Karpas-422 (cell line): ENCODE data around the gene DIDO1. TPM values are rescaled to one million over a fixed set of nuclear protein-coding genes. Genes with fewer than 3 reads are reported as not detected.

Experiments
- DNase-seq: peaks from one replicate; pipeline ENCODE4 v3.0.0-alpha.2; 2015
- H2AFZ ChIP-seq: fragments of 200-600 bp; sonication (generic); 2 replicates; pipeline ENCODE4 v1.6.1; 2014; ENCODE audit warnings: antibody characterized with exemption, low read length, mixed read lengths
- H3K27ac ChIP-seq: fragments of 200-600 bp; sonication (generic); 2 replicates; pipeline ENCODE4 v1.5.1; 2014; ENCODE audit warnings: mild to moderate bottlenecking, low read length, moderate library complexity
- H3K27me3 ChIP-seq: fragments of 200-600 bp; sonication (generic); 2 replicates; pipeline ENCODE4 v1.6.1; 2014; ENCODE audit warnings: low read length, mixed read lengths
- H3K36me3 ChIP-seq: fragments of 200-600 bp; sonication (generic); 2 replicates; pipeline ENCODE4 v1.6.1; 2014; ENCODE audit warnings: low read length, mixed read lengths; ENCODE audit not compliant: insufficient read depth
- H3K4me1 ChIP-seq: fragments of 200-600 bp; sonication (generic); 2 replicates; pipeline ENCODE4 v1.6.1; 2014; ENCODE audit warnings: mild to moderate bottlenecking, low read length, mixed read lengths
- H3K4me2 ChIP-seq: fragments of 200-600 bp; sonication (generic); 2 replicates; pipeline ENCODE4 v1.6.1; 2014; ENCODE audit warnings: low read length, low read depth, mild to moderate bottlenecking; ENCODE audit not compliant: poor library complexity, severe bottlenecking
- H3K4me3 ChIP-seq: fragments of 200-600 bp; sonication (generic); 2 replicates; pipeline ENCODE4 v1.5.1; 2014; ENCODE audit warnings: mild to moderate bottlenecking, antibody characterized with exemption, low read length, mixed read lengths
- H3K79me2 ChIP-seq: fragments of 200-600 bp; sonication (generic); 2 replicates; pipeline ENCODE4 v1.6.1; 2014; ENCODE audit warnings: mild to moderate bottlenecking, low read length, mixed read lengths
- H3K9ac ChIP-seq: fragments of 200-600 bp; sonication (generic); 2 replicates; pipeline ENCODE4 v1.6.0; 2014; ENCODE audit warnings: low read length
- H3K9me2 ChIP-seq: fragments of 200-600 bp; sonication (generic), shearing (Covaris generic); replicated peaks from 2 replicates; pipeline ENCODE4 v1.6.0; 2014; ENCODE audit warnings: mild to moderate bottlenecking, low read length, moderate library complexity; ENCODE audit not compliant: insufficient read depth
- H3K9me3 ChIP-seq: fragments of 300-700, 200-600 bp; sonication (generic); 2 replicates; pipeline ENCODE4 v1.6.1; 2014; ENCODE audit warnings: low read length, mixed read lengths
- H4K20me1 ChIP-seq: fragments of 200-600 bp; sonication (generic); 2 replicates; pipeline ENCODE4 v1.6.1; 2014; ENCODE audit warnings: mild to moderate bottlenecking, antibody characterized with exemption, low read length, low read depth; ENCODE audit not compliant: insufficient read depth
- total RNA-seq: library from RNA; depleted of rRNA; stranded (reverse); fragments of >200 nt; shearing (Covaris generic); gene quantifications from 2 replicates; pipeline ENCODE4 v1.2.3, GENCODE V29; 2014; ENCODE audit warnings: low replicate concordance

DIDO1 gene
- total RNA-seq, 1 experiment from 2014 or later = 35.4 TPM

DNA sequence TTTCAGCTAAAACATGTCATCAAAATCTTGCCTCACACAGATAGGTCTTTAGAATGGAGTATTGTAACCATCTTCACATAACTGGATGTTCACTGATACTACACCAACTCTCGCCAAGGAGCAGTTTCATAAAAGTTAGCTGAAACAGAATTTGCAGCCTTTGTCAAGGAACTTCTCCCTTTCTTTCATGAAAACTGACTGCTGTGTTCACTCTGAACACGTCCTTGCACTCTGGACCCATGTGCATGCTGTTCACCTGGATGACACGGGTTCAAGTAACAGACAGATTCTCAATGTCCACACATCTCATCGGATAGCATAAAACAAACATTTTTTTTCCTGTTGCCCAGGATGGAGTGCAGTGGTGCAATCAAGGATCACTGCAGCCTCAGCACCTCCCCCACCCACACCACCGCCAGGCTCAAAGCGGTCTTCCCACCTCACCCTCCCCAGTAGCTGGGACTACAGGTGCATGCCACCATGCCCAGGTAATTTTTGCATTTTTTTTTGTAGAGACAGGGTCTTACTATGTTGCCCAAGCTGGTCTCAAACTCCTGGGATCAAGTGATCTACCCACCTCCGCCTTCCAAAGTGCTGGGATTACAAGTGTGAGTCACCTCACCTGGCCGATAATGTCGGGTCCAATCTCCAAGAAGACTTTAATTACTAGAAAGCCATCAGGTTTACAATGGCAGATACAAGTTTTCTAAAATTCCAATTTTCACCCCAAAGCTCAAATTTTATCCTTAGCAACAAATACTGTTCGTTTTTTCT is 9.4 kb downstream of the DIDO1 start:
- Histone ChIP-seq H3K9ac (no peak overlapping the region), H4K20me1 (peaks cover 83% of the 10 kb centered on the region), H3K27ac (no peak overlapping the region), H3K4me2 (no peak overlapping the region), H3K4me3 (no peak overlapping the region), H3K9me2 (no peaks in the 10 kb centered on the region), H3K9me3 (no peaks in the 10 kb centered on the region), H2AFZ (no peak overlapping the region), H3K27me3 (no peaks in the 10 kb centered on the region), H3K79me2 (peaks cover 100% of the 10 kb centered on the region), H3K36me3 (peaks cover 7% of the 10 kb centered on the region; the same call in 1 of the 2 replicates), H3K4me1 (peaks cover 54% of the 10 kb centered on the region)
- no peak for DNase-seq

DNA sequence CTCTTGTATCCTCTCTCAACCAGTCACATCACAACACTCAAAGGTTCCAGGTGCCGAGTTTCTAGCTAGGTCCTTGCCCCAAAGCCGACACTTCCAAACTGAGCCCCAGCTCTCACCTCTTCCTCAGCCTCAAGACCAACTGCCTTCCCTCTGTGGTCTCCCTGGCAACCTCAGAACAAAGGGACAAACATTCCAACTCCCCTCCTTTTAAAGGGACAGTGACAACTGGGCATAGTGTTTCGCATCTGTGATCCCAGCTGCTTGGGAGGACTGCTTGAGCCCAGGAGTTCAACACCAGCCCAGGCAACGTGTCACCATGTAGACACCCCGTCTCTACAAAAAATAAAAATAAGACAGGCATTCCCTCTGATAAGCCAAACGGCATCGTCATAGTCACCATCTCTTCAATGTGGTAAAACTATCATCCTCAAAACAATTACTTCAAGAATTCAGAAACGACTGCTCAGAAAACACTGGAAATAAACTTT is 11.3 kb downstream of the DIDO1 start:
- Histone ChIP-seq H3K4me3 (no peak overlapping the region), H4K20me1 (peaks cover 85% of the 10 kb centered on the region), H3K9me2 (no peaks in the 10 kb centered on the region), H3K9me3 (no peaks in the 10 kb centered on the region), H2AFZ (no peak overlapping the region), H3K4me1 (peaks cover 38% of the 10 kb centered on the region), H3K36me3 (peaks cover 22% of the 10 kb centered on the region; the same call in 1 of the 2 replicates), H3K27ac (no peak overlapping the region), H3K27me3 (no peaks in the 10 kb centered on the region), H3K79me2 (peaks cover 100% of the 10 kb centered on the region), H3K4me2 (no peak overlapping the region), H3K9ac (no peak overlapping the region)
- DNase-seq = no peak

DNA sequence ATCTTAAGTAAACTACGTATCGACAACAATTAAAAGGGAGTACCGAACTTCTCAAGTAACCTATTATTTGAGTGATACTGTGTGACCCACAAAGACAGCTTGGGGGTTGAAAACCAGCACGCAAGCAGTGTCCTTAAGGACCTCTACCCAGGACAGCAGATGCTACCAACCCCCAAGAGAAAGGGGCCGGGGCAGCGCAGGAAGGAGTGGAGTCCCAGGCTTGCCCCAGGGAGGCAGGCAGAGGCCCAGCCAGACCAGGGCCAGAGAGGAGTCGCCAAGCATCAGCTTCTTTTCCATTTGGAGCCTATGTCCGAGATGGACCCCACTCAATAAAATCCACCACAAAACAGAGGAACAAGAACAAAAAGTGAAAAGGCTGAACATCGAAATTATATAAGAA is 11.9 kb downstream of the DIDO1 start:
- Histone ChIP-seq H4K20me1 (peaks cover 85% of the 10 kb centered on the region), H3K4me3 (no peak overlapping the region), H2AFZ (no peak overlapping the region), H3K27me3 (no peaks in the 10 kb centered on the region), H3K79me2 (peaks cover 99% of the 10 kb centered on the region), H3K27ac (no peak overlapping the region), H3K4me1 (peaks cover 33% of the 10 kb centered on the region), H3K9me2 (no peaks in the 10 kb centered on the region), H3K36me3 (peaks cover 22% of the 10 kb centered on the region; the same call in 1 of the 2 replicates), H3K9me3 (no peaks in the 10 kb centered on the region), H3K9ac (no peak overlapping the region), H3K4me2 (no peak overlapping the region)
- no peak for DNase-seq

DNA sequence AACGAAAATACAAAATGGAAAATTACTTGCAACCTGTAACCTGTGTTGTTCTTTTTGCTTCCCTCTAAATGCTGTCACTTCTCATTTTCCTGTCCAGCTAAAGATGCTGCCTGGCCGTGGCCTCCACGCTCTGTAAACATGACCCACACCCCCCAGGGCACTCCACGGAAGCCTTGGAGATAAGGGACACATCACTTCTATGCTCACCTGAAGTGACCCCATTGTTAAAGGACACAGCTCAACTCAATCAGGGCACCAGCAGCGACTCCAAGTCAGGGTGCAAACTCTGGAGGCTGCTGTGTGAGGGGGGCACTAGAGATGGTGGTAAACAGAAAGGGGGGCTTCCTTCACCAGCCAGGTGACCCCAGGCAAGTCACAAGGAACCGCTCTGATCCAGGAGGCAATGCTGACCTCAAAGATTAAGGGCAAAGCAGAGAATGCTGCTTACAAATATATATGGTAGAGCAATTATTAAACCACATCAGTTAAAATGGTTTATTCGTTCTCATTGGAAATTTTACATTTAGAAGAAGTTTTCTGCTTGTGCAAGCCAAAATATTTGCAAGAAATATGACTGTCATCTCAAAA is 13.2 kb downstream of the DIDO1 start:
- Histone ChIP-seq H3K4me1 (peaks cover 20% of the 10 kb centered on the region), H3K27me3 (no peaks in the 10 kb centered on the region), H2AFZ (no peak overlapping the region), H3K9me2 (no peaks in the 10 kb centered on the region), H3K4me3 (no peak overlapping the region), H3K4me2 (no peak overlapping the region), H3K79me2 (peaks cover 96% of the 10 kb centered on the region), H3K27ac (no peak overlapping the region), H3K9ac (no peak overlapping the region), H3K36me3 (peaks cover 26% of the 10 kb centered on the region; the same call in 1 of the 2 replicates), H3K9me3 (no peaks in the 10 kb centered on the region), H4K20me1 (peaks cover 82% of the 10 kb centered on the region)
- no peak for DNase-seq

DNA sequence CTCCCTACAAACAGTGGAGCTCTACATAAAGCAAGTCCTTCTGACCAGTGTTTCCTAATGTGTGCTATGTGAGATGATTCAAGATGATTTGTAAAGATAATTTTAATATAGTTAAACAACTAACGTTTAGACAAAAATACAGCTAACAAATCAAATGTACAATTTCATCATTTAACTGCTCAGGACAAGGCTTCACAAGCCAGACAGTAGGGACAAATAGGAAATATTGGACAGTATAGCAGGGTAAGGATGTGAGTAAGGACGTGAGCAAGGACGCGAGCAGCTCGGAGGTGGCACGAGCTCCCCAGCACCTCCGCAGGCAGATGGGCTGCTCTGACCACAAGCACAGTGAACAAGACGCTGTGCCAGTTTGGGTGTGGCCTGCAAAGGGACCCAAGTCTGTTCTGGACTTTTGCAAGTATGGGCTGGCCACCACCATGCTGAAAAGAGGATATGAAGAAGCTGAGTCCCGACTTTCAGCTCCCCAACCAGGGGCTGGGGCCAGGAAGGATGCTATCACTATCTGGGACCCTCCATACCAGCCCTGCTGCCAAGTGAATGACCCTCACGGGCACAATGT is 14.5 kb downstream of the DIDO1 start:
- H3K4me3 ChIP-seq = no peak overlapping the region
- peaks cover 31% of the 10 kb centered on the region for H3K36me3 ChIP-seq
- no peaks in the 10 kb centered on the region for H3K27me3 ChIP-seq
- H2AFZ ChIP-seq = no peak overlapping the region
- no peaks in the 10 kb centered on the region for H3K9me3 ChIP-seq
- peaks cover 76% of the 10 kb centered on the region for H4K20me1 ChIP-seq
- H3K79me2 ChIP-seq = peaks cover 90% of the 10 kb centered on the region
- H3K4me2 ChIP-seq = no peak overlapping the region
- H3K9ac ChIP-seq = no peak overlapping the region
- DNase-seq = no peak
- no peaks in the 10 kb centered on the region for H3K9me2 ChIP-seq
- peaks cover 8% of the 10 kb centered on the region for H3K4me1 ChIP-seq
- no peak overlapping the region for H3K27ac ChIP-seq

DNA sequence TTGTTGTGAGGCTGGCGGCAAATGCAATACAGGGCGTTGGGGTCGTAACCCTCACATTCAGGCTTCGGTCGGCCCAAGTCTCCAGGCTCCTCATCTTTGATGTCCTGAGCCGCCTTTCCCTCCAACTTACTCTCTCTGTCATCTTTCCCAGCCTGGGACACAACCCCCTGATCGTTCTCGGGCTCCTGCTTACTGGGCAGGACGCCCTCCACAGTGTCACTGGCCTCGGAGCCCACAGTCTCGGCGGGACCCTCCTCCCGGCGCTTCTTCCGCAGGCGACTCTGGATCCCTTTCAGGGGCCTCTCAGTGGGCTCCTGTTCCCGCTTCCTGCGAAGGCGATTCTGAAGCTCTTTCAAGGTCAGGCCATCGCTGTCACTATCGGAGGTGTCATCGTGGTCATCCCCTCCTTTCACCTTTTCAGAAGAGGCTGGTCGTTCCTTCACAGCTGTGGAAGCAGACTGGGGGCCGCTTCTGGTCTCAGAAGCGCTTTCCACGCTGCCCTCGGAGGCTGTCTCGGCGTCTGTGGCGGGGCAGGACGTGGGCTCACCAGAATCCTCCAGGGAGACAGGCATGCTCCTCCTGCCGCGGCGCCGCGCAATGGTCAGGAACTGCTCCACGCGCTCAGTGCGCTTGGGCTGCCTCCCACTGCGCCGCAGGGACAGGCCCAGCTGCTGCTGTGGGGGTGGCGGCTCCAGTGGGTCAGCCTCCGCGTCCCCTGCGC is 15.4 kb downstream of the DIDO1 start:
- Histone ChIP-seq H3K9me2 (no peaks in the 10 kb centered on the region), H3K27ac (no peak overlapping the region), H3K9me3 (no peaks in the 10 kb centered on the region), H3K4me1 (peaks cover 4% of the 10 kb centered on the region; the same call in 1 of the 2 replicates), H3K9ac (no peak overlapping the region), H3K36me3 (peaks cover 38% of the 10 kb centered on the region), H3K4me2 (no peak overlapping the region), H4K20me1 (peaks cover 72% of the 10 kb centered on the region), H3K79me2 (peaks cover 82% of the 10 kb centered on the region), H3K4me3 (no peak overlapping the region), H3K27me3 (no peaks in the 10 kb centered on the region), H2AFZ (no peak overlapping the region)
- no peak for DNase-seq

DNA sequence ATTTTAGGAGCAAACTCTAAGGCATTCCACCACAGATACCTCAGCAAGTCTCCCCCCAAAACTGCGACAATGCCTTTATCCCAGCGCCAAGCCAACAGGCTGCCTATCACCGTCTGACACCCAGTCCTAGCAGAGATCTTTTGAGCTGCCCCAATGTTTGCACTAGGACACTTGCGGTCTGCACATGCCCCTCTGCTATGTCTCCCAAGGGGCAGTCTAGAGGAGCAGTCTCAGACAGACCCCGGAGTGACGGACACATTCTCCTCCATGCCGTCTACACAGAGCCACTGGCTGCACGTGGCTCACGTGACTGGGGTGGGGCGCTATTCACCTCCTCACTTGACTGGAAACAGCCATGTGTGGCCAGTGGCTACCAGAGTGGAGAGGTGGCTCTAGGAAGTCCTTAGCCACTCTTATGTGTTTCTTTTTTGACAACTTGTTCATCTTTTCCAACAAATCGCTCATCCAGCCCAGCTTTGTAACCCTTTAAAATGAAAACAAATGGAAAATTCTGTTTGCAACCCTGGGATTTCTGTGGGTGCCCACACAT is 16.0 kb downstream of the DIDO1 start:
- H3K4me2 ChIP-seq = no peak overlapping the region
- H3K36me3 ChIP-seq = peaks cover 44% of the 10 kb centered on the region
- no peak for DNase-seq
- no peaks in the 10 kb centered on the region for H3K9me2 ChIP-seq
- no peak overlapping the region for H2AFZ ChIP-seq
- H3K27me3 ChIP-seq = no peaks in the 10 kb centered on the region
- peaks cover 4% of the 10 kb centered on the region; the same call in 1 of the 2 replicates for H3K4me1 ChIP-seq
- no peak overlapping the region for H3K9ac ChIP-seq
- H3K9me3 ChIP-seq = no peaks in the 10 kb centered on the region
- no peak overlapping the region for H3K4me3 ChIP-seq
- H3K27ac ChIP-seq = no peak overlapping the region
- peaks cover 65% of the 10 kb centered on the region for H4K20me1 ChIP-seq
- H3K79me2 ChIP-seq = peaks cover 75% of the 10 kb centered on the region
